Sciatic nerve (tissue), 2 donors: Measurements from ENCODE around the gene COX20. TPM values are rescaled to one million over a fixed set of nuclear protein-coding genes. Genes with fewer than 3 reads are reported as not detected.

ENCODE experiments used
- ATAC-seq: fragments of 200-7000 bp; cut with Tn5 transposase; one replicate; pipeline ENCODE4 v1.9.1; 2020; ENCODE audit warnings: mild to moderate bottlenecking, moderate library complexity
- DNase-seq: peaks from one replicate; pipeline ENCODE4 v3.0.0-alpha.2; 2020; ENCODE audit warnings: low spot score
- intact Hi-C: fragments of 100-400 bp; cut with DNase I; formaldehyde crosslinking; loops from one replicate; pipeline ENCODE4 v1.14.2; 2022
- total RNA-seq: library from RNA; stranded (reverse); fragmentation: NEBNext Ultra II Directional; extraction: Animal tissue kit (Norgen Biotek cat#: 25700); gene quantifications from one replicate; pipeline ENCODE4 v1.2.1, GENCODE V29; 2021
- donor health status: DM: no; HTN: no; CAD: no.
- donor health status: DM: no; HTN: no; CAD: no.

The COX20 gene
- total RNA-seq, 1 donor from 2014 or later: 23.7 TPM

GRCh38 chr1:244846653-244847052, 11.2 kb downstream of the COX20 start:
- DNase-seq: no peak
- ATAC-seq: no peak
- intact Hi-C loops: no loop called here

DNA sequence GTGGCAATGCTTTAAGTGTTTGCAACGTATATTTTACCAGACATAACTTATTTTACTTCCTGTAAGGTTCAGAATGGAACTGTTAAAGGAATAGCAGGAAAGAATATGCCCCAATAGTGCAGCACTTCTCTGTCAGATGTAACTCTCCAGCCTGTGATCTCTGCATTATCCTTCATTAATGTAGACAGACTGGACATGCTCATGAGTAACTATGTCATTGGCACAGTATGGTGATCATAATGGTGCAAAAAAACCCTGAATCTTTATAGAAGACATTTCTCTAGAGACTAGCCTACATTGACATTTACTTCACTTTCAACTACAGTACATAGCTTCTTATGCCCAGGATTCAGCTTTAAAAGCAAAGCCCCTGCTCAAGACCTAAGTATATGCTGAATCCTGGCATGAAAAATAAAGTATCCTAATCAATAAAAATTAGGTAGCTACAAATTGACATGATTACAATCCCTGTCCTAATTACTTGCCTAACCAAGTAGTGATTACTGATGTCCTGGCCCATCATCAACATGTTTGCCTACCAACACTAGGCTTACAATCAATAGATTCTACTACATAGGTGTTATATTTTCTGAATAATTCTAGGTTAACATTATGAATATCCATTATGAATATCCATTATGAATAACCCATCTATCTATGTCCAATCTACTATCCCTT, 13.9 kb downstream of the COX20 start:
- DNase-seq (no peak), ATAC-seq (no peak)
- intact Hi-C loops: no loop called here

DNA sequence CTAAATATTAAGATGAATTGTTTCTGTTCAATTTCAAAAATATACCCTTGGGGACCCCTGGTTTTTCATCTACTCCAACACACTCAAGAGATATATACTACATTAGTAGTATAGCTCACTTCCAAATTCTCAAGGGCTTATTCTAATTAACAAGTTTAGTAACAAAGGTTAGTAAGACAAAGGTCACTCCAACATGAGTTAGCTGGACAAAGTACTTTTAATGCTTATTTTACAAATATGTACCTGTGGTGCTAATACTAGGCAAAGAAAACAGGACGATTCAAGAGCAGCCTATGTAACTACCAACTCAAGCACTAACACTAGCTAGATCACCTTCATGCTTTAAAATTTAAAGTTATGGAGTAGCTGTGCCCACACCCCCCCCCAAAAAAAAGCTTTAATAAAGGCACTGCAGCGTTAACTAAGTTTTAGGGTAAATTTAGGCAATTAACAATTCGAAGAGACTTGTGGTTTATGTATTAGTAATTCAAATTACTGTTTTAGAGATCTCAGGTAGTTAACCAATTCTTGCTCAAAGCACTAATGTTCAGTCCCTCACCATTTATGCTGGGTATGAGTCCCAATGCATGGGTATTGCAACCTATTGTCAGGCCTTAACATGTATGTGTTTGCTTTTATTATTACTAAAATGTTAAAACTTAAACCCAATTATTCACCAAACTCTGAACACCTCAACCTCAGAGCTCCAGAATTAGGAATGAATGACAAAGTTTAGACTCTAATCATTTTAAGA, 14.8 kb downstream of the COX20 start:
- DNase-seq (no peak), ATAC-seq (no peak)
- intact Hi-C loops: no loop called here

GRCh38 chr1:244850896-244851295, 15.4 kb downstream of the COX20 start:
- ATAC-seq: no peak
- DNase-seq: no peak
- intact Hi-C loops: no loop called here

DNA sequence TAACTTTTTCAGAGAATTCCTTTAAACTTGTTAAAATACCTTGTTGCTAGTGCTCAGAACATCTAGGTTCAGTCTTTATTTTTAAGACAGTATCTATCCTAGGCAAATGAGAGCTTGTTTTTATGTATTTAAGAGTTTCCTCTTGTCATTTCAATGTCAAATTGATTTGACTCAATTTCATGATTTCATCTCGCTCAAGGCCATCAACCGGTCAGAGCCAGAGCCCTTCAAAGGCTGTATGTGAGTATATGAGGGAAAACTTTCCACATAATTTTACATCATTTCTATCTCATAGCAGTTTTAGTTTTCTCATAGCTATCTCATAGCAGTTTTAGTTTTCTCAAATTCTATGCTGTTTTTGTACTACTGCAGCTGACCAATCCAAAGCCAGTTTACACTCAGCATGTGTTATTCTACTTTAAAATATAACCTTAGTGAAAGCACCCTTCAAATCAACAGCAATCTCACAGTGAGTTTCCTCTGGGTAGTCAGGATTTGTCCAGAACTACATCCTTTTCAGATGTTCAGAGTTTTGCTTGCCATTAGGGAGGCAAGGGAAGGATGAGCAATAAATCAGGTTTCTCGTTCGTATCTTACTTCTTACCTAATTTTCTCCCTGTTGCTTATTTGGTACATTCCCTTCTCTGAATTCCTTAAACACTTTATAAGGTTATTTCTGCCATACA, 16.2 kb downstream of the COX20 start:
- intact Hi-C loops: no loop called here
- DNase-seq (no peak), ATAC-seq (no peak)

GRCh38 chr1:244852694-244853093, 17.2 kb downstream of the COX20 start:
- intact Hi-C loops: no loop called here
- DNase-seq (no peak), ATAC-seq (no peak)

GRCh38 chr1:244854166-244854565, 18.7 kb downstream of the COX20 start:
- DNase-seq: no peak
- ATAC-seq: no peak
- intact Hi-C loops: no loop called here

- intact Hi-C loops: no loop called here
- DNase-seq (no peak), ATAC-seq (no peak)
These were observed 19.6 kb downstream of the COX20 start for GRCh38 chr1:244854865-244855578.

DNA sequence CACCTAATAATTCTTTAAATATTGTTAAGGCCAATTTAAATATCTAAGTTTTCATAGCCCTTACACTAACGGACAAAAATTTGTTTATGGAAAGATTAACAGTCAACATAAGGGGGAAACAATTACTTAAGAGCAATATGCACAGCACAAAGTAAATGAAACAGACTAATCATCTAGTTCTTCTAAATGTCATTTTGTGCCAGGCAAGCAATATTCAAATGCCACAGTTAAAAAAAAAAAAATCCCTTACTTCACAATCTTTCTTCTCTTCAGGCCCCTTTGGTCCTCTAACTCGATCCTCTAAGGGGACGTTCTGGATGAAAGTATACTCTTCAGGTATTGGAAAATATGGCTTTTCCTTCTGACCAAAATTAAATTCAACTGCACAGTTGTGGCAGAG, 22.3 kb downstream of the COX20 start:
- ATAC-seq (no peak), DNase-seq (no peak)
- intact Hi-C loops: no loop called here

DNA sequence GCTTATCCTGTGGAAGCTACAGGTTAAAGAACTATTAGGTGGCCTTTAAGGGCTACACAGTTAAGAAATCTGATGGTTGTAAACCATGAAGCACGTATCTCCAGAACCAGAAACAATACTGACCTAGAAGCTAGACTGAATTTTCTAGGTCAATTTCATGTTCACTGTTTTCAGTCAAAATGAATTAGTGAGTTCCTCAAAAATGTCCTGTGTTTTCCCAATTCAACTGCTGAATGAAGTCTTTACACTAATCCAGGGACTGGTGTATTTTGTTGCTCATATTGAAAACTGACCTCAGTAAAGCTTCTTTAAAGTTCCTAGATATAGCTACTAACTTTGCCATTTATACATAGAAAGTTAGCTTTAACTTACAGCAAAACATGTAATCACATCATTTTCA, 22.9 kb downstream of the COX20 start:
- no peak for ATAC-seq

GRCh38 chr1:244860078-244860477, 24.6 kb downstream of the COX20 start:
- intact Hi-C loops: loop anchor here (5.0 kb wide), 1 partner anchor 112 kb away; no protein-coding TSS in a partner anchor
- no peak for ATAC-seq
- DNase-seq: no peak

More for the DNA sequence above, 22.9 kb downstream of the COX20 start:
- intact Hi-C loops: no loop called here
- no peak for DNase-seq

- DNase-seq (no peak), ATAC-seq (no peak)
- intact Hi-C loops: loop anchor here (5.0 kb wide), 1 partner anchor 111 kb away; no protein-coding TSS in a partner anchor
These were observed 25.6 kb downstream of the COX20 start for GRCh38 chr1:244860914-244861610.

DNA sequence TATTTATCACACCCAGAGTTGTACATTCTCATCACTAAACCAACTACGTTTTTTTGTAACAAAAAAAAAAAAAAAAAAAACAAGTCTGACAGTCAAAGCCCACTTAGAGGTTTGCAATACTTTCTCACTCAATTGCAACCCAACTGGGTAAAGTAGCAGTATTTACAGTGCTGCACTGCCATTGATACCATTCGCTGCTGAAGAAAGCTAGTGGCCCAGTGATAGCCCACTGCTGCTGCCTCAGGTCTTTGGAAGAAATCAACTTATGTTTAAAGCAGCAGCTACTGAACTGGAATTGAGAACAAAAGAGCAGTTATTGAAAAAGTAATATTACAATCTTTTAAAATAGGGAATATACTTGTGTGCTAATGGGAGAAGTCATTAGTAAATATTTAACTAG, 26.2 kb downstream of the COX20 start:
- DNase-seq: no peak
- ATAC-seq: no peak
- intact Hi-C loops: loop anchor here (5.0 kb wide), 1 partner anchor 111 kb away; no protein-coding TSS in a partner anchor

DNA sequence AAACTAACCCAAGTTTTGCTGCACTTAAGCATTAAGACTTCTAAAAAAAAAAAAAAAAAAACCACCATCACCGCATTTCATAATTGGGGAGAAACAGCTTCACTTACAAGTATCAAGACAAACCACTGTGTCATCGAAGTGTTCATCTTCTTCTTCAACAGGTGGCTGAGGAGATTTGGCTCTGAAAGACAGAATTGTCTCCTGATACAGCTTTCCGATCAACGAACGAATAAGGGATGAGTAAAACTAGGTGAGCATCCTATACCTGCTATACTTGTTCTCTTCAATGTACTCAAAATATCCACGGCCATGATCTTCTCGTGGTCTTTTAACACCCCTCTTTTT, 26.9 kb downstream of the COX20 start:
- intact Hi-C loops: loop anchor here (5.0 kb wide), 1 partner anchor 110 kb away; no protein-coding TSS in a partner anchor
- no peak for ATAC-seq
- no peak for DNase-seq

DNA sequence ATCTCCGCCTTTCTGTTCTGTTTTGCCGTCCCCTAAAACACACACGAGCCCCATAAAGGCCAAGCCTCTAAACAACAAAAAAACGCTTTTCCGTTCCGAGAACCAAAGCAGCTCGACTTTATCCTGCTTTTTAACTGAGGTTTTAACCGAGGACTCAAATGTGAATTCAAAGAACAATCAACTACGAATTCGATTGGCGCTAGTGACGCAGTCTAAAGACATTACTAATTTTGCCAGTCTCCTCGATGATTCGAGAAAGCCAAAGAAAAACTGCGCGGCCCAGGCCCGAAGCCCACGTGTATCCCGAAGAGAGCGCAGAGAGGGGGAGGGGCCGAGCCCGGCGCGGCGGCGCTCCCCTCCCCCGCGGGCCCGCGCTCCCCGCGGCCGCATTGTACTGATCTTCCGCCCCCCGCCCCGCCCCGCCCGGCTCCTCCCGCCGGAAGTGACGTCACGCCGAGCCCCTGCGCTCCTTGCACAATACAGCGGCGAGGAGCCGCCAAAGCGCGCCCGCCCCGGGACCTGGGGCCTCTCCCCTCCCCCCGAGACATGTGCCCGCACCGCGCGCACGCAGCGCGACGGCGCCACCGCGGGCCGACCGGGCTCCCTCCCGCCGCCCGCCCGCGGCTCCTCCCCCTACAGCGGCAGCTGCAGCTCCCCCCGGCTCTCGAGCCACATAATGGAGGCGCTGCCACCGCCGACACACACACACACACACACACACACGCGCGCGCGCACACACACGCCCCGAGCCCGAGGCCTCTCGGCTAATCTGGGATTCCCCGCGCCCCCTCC, 27.4 kb downstream of the COX20 start:
- peak; percentile 99 for DNase-seq
- ATAC-seq: peak; percentile 87
- intact Hi-C loops: loop anchor here (5.0 kb wide), 1 partner anchor 109 kb away; no protein-coding TSS in a partner anchor

- DNase-seq: peak; percentile 78
- ATAC-seq: no peak
- intact Hi-C loops: loop anchor here (5.0 kb wide), 1 partner anchor 109 kb away; no protein-coding TSS in a partner anchor
These were observed 28.2 kb downstream of the COX20 start for GRCh38 chr1:244863491-244864252.
